Esophagus squamous epithelium (tissue), 5 donors: Measurements from ENCODE around the gene MAP4K4. TPM values are rescaled to one million over a fixed set of nuclear protein-coding genes. Genes with fewer than 3 reads are reported as not detected.
A peak's percentile ranks its signal among the peaks of the same experiment; 100 is the strongest.

Experiments
- DNase-seq: peaks from one replicate; lab custom pipeline; 2025; lab: John Stamatoyannopoulos, UW
- H3K27ac ChIP-seq, 4 donors: fragments of 200-600 bp; sonication (generic); one replicate each; pipeline ENCODE4 v1.5.1; 2016 to 2019; ENCODE audit warnings: mild to moderate bottlenecking in 1 of 4
- H3K27me3 ChIP-seq, 4 donors: fragments of 200-600 bp; sonication (generic); 1 replicate in 3 of 4; 2 replicates in 1 of 4; pipeline versions ENCODE4 v1.5.1 to v1.6.0; 2017 to 2021; ENCODE audit warnings: antibody characterized with exemption in 1 of 4
- H3K36me3 ChIP-seq, 3 donors: fragments of 200-600 bp; sonication (generic); one replicate each; pipeline ENCODE4 v1.5.1; 2016 to 2019
- H3K4me1 ChIP-seq, 3 donors: fragments of 200-600 bp; sonication (generic); one replicate each; pipeline ENCODE4 v1.5.1; 2017 to 2019
- H3K4me3 ChIP-seq, 4 donors: fragments of 200-600 bp; sonication (generic); 1 replicate in 3 of 4; 2 replicates in 1 of 4; pipeline ENCODE4 v1.5.1; 2016 to 2019; ENCODE audit warnings: mild to moderate bottlenecking in 2 of 4, moderate library complexity in 1 of 4
- H3K9me3 ChIP-seq, 3 donors: fragments of 200-600 bp; sonication (generic); one replicate each; pipeline ENCODE4 v1.5.1; 2016 to 2019
- POLR2A ChIP-seq, 4 donors: fragments of 450-650 bp; IDR thresholded peaks; one replicate each; pipeline ENCODE4 v1.6.1; 2017; ENCODE audit warnings: antibody characterized with exemption in 4 of 4, mild to moderate bottlenecking in 4 of 4, moderate library complexity in 3 of 4
- WGBS, 2 donors: methylation state at CpG; one replicate each; pipeline ENCODE4 v1.1.5; 2018; 5-methylcytosine and 5-hydroxymethylcytosine counted together
- intact Hi-C: fragments of 100-400 bp; cut with DNase I; formaldehyde crosslinking; loops from one replicate; pipeline ENCODE4 v1.15.0; 2022
- total RNA-seq, 4 donors: library from RNA; depleted of rRNA; stranded (reverse); fragments of >200 nt; gene quantifications; one replicate each; pipeline ENCODE4 v1.1.0, GENCODE V29; 2016
- TF ChIP-seq, protein P1 (sequence below), 6 experiments: fragments of 450-650 bp in 4 of 6; fragments of 200-600 bp in 2 of 6; sonication (generic) in 2 of 6; IDR thresholded peaks; one replicate each; pipeline ENCODE4 v1.5.1; 2016 to 2019; ENCODE audit warnings: antibody characterized with exemption in 6 of 6, mild to moderate bottlenecking in 4 of 6, moderate library complexity in 4 of 6
- donor health status: DM: yes; HTN: yes; CAD: no.

Gene MAP4K4
- total RNA-seq, 4 donors from 2014 or later = 46.0 to 121 (median 53.9) TPM

- 55 to 63% methylated on average over 2 of the region's 2 CpGs for WGBS, 2 donors
- intact Hi-C loops = no loop called here
Observed at GRCh38 chr2:101850991-101851390, 153.5 kb downstream of the MAP4K4 start.

GRCh38 chr2:101852824-101853223, 155.3 kb downstream of the MAP4K4 start:
- Histone ChIP-seq H3K27ac (no peak overlapping the region), H3K27me3 (no peaks in the 10 kb centered on the region), H3K4me3 (no peak overlapping the region), H3K9me3 (no peaks in the 10 kb centered on the region), H3K4me1 (peaks cover 0 to 32% (median 10%) of the 10 kb centered on the region in 3 donors), H3K36me3 (peaks cover 0 to 59% (median 5%) of the 10 kb centered on the region in 3 donors)
- WGBS, 2 donors = 21 to 38% methylated on average over 2 of the region's 2 CpGs
- intact Hi-C loops = no loop called here
- no peak for DNase-seq
- TF ChIP-seq, protein P1, sequence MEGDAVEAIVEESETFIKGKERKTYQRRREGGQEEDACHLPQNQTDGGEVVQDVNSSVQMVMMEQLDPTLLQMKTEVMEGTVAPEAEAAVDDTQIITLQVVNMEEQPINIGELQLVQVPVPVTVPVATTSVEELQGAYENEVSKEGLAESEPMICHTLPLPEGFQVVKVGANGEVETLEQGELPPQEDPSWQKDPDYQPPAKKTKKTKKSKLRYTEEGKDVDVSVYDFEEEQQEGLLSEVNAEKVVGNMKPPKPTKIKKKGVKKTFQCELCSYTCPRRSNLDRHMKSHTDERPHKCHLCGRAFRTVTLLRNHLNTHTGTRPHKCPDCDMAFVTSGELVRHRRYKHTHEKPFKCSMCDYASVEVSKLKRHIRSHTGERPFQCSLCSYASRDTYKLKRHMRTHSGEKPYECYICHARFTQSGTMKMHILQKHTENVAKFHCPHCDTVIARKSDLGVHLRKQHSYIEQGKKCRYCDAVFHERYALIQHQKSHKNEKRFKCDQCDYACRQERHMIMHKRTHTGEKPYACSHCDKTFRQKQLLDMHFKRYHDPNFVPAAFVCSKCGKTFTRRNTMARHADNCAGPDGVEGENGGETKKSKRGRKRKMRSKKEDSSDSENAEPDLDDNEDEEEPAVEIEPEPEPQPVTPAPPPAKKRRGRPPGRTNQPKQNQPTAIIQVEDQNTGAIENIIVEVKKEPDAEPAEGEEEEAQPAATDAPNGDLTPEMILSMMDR (IDR thresholded peaks at IDR 0.05) = no peak

More at GRCh38 chr2:101850991-101851390, 153.5 kb downstream of the MAP4K4 start:
- no peak for DNase-seq
- H3K4me1 ChIP-seq = peaks cover 0 to 29% (median 10%) of the 10 kb centered on the region in 3 donors
- no peak overlapping the region for H3K4me3 ChIP-seq
- peak overlapping the region in 2 of 4 donors; percentile 9 to 12 for H3K27ac ChIP-seq
- TF ChIP-seq, protein P1 (IDR thresholded peaks at IDR 0.05) = no peak
- no peak for TF ChIP-seq POLR2A (IDR thresholded peaks at IDR 0.05)
- no peaks in the 10 kb centered on the region for H3K27me3 ChIP-seq
- peaks cover 0 to 66% (median 3%) of the 10 kb centered on the region in 3 donors for H3K36me3 ChIP-seq
- H3K9me3 ChIP-seq = no peaks in the 10 kb centered on the region

- Histone ChIP-seq H3K9me3 (no peaks in the 10 kb centered on the region), H3K36me3 (peaks cover 5 to 64% (median 10%) of the 10 kb centered on the region in 3 donors), H3K4me1 (peaks cover 0 to 24% (median 10%) of the 10 kb centered on the region in 3 donors), H3K4me3 (no peak overlapping the region), H3K27me3 (no peaks in the 10 kb centered on the region), H3K27ac (no peak overlapping the region)
- TF ChIP-seq POLR2A (IDR thresholded peaks at IDR 0.05) = no peak
- TF ChIP-seq, protein P1 (IDR thresholded peaks at IDR 0.05) = no peak
- WGBS, 2 donors = 80 to 97% methylated on average over 4 of the region's 4 CpGs
- DNase-seq = no peak
- intact Hi-C loops = no loop called here
Observed at GRCh38 chr2:101854877-101855276, 157.4 kb downstream of the MAP4K4 start.

- DNase-seq = no peak
- TF ChIP-seq POLR2A (IDR thresholded peaks at IDR 0.05) = no peak
- TF ChIP-seq, protein P1 (IDR thresholded peaks at IDR 0.05) = no peak
- intact Hi-C loops = no loop called here
- Histone ChIP-seq H3K4me3 (no peak overlapping the region), H3K36me3 (peaks cover 8 to 73% (median 13%) of the 10 kb centered on the region in 3 donors), H3K27me3 (no peaks in the 10 kb centered on the region), H3K4me1 (peaks cover 0 to 15% (median 2%) of the 10 kb centered on the region in 3 donors), H3K27ac (no peak overlapping the region), H3K9me3 (no peaks in the 10 kb centered on the region)
- 94 to 96% methylated on average over 9 of the region's 9 CpGs for WGBS, 2 donors
Observed at GRCh38 chr2:101855776-101856175, 158.3 kb downstream of the MAP4K4 start.

DNA sequence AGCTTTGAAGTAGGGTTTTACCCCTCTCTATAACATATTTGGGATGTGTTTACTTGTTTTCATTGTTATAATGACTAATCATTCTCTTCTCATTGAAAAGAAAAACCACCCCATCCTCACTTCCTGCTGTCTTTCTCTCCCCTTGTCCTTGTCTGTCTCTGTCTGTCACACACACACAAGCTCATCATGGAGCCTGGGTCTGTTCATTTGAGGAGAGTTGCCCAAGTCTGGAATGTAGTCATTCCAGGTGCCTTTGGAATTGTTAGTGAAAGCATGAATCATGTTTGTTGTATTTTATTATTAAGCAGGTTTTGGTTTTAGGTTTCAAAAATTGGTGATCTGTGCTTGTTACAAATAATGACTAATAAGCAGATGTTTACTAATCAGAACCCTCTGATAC, 160.7 kb downstream of the MAP4K4 start:
- no peak for DNase-seq
- Histone ChIP-seq H3K9me3 (no peaks in the 10 kb centered on the region), H3K27me3 (no peaks in the 10 kb centered on the region), H3K4me3 (no peak overlapping the region), H3K4me1 (peaks cover 0 to 13% (median 0%) of the 10 kb centered on the region in 3 donors), H3K36me3 (peaks cover 8 to 84% (median 13%) of the 10 kb centered on the region in 3 donors), H3K27ac (no peak overlapping the region)
- TF ChIP-seq, protein P1 (IDR thresholded peaks at IDR 0.05) = no peak
- no peak for TF ChIP-seq POLR2A (IDR thresholded peaks at IDR 0.05)
- intact Hi-C loops = no loop called here
